C4-2B (cell line): ENCODE results near the gene RPF1.

Experiments used
- ZFX ChIP-seq: fragments of 450-650 bp; IDR thresholded peaks from 2 replicates; pipeline ENCODE4 v1.6.1; 2017
- TF ChIP-seq, protein P1 (sequence below): fragments of 450-650 bp; conservative IDR thresholded peaks from 2 replicates; pipeline ENCODE4 v1.5.1; 2017; ENCODE audit warnings: mild to moderate bottlenecking

DNA sequence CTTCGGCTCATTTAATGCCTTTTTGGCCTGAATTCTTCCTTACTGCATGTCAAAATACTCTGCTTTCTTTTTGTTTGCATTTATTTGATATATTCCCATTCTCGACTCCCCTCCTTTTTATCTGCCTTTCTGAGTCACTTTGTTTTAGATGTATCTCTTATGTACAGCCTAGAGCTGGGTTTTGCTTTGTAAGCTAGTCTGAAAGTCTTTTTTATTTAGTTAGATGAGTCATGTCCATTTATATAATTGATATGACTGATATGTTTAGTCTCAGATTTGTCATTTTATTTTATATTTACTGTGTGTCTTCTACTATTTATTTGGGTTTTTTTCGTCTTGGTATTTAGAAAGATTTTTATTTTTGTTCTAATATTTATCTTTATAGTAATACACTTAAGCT is 60.9 kb downstream of the RPF1 start:
- TF ChIP-seq, protein P1, sequence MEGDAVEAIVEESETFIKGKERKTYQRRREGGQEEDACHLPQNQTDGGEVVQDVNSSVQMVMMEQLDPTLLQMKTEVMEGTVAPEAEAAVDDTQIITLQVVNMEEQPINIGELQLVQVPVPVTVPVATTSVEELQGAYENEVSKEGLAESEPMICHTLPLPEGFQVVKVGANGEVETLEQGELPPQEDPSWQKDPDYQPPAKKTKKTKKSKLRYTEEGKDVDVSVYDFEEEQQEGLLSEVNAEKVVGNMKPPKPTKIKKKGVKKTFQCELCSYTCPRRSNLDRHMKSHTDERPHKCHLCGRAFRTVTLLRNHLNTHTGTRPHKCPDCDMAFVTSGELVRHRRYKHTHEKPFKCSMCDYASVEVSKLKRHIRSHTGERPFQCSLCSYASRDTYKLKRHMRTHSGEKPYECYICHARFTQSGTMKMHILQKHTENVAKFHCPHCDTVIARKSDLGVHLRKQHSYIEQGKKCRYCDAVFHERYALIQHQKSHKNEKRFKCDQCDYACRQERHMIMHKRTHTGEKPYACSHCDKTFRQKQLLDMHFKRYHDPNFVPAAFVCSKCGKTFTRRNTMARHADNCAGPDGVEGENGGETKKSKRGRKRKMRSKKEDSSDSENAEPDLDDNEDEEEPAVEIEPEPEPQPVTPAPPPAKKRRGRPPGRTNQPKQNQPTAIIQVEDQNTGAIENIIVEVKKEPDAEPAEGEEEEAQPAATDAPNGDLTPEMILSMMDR = no peak
- no peak for TF ChIP-seq ZFX
